Glomerular visceral epithelial cell (primary cell): ENCODE results near the gene PIP4P1.
"Not testable (repeated sequence)": the region's sequence is repeated elsewhere in the genome, so short reads cannot be mapped to it uniquely, and the experiment has no call there.

ENCODE experiments used
- DNase-seq: peaks from one replicate; pipeline ENCODE4 v3.0.0-alpha.2; 2016; ENCODE audit errors: extremely low spot score

PIP4P1 gene

DNA sequence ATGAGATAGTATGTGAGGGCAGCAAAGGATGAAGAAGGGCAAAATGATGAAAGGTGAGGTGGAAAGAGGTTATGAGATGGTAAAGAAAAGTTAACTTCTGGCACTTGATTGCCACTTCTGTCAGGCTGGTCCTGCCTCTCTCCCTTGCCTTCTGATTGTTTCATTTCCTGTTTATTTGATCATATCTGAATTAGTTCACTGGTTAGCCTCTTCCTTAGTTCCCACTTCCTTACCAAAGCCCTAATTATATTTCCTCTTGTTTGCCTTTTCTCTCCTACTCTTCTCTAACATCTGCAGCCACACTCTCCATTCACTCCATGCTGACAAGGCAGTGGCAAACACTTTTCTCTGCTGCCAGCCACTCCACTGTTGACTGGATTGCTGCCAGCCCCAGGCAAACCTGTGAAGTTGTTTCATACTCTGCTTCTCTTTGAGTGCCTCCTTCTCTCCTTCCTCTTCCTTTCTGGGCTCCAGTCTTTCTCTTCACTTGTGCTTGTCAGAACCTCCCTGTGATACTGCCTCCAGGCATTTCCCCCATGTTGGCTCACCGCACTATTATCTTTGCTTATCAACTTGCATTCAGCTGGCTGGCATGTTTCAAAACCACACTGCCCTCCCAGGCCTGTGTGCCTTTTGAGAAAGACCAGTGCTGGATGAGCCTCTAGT is 16.1 kb upstream of the PIP4P1 start:
- DNase-seq: no peak

DNA sequence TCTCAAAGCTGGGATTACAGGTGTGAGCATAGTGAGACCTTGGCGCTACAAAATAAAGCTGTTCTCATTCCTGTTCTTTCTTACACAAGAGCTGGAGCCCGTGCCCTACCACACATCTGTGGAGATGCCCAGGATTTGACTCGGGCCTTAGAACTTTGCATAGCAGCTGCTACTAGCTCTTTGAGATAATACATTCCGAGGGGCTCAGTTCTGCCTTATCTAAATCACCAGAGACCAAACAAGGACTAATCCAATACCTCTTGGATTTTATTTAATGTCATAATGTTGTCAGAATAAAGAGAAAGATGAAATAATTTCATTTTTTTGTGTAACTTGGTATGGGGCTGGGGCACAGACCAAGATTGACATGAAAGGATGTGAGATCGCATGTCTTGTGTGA is 15.5 kb upstream of the PIP4P1 start:
- no peak for DNase-seq

DNA sequence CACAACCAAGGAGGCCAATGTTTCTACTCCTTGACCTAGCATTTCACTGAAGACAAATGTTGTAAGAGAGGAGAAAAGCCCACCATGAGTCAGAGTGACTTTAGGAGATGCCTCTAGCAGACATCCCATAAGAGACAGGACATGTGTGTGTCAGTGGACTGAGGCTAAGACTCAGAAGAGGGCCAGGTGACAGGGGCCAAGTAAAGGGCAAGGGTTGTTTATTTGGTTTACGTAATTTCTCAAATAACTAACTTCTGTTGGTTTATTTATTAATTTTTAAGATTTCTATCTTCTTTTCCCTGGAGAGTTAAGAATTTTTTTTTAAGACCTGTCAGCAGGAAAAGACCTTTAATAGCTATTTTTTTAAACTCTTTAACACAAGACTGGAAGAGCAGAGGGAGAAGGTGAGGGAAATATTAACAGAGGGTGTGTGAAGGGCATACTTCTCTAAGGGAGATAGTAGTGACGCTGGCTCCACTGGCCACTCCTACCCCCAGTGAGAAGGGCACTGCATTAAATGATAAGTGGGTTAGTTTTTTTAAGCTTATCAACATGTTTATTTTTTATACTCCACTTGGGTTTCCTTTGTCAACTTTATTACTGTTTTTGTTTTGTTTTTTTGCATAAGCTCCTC is 11.4 kb upstream of the PIP4P1 start:
- DNase-seq: no peak

DNA sequence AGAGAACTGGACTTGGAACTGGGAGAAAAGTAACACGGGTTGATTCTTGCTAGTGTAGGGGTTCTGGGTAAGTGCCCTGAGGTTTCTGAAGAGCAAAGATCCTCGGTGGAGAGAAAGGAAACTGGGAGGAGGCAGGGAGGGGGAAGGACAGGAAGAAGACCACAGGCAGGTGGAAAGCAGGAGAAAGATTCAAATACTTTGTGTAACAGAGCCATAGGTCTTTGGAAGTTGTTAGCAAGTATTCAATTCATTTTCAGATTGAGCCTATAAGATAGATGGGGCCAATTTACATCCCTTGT is 9.3 kb upstream of the PIP4P1 start:
- no peak for DNase-seq

DNA sequence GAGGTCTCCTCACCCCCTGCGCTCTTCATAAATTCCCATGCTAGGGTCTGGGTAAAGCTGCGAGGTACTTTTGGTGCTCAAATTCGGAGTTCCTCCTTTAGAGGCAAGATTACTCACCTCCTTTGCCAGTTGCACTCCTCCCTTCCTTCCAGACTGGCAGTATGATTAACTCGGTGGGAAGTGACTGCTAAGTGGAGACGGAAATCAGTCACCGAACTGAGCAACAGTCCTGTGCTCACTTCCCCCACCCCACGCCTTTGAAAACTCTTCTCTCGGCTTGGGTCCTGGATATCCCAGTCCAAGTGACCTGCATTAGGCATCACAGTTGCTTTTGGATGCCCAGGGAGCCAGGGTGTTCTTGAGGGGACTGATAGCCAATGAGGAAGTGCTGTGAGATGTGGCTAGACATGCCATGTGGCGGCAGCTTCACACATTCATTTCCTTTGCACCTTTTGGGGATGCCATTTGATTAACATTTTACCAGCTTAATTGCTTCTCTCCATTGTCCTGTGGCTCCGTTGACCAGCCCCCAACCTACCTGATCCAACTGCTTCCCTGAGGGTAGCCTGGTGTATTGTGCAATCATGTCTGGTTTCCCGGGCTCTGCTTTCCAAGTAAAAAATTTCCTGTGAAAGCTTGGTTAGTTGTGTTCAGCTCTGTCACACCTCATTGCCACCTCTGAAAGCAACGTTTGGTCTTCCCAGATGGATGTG is 8.8 kb upstream of the PIP4P1 start:
- DNase-seq: peak; percentile 77

DNA sequence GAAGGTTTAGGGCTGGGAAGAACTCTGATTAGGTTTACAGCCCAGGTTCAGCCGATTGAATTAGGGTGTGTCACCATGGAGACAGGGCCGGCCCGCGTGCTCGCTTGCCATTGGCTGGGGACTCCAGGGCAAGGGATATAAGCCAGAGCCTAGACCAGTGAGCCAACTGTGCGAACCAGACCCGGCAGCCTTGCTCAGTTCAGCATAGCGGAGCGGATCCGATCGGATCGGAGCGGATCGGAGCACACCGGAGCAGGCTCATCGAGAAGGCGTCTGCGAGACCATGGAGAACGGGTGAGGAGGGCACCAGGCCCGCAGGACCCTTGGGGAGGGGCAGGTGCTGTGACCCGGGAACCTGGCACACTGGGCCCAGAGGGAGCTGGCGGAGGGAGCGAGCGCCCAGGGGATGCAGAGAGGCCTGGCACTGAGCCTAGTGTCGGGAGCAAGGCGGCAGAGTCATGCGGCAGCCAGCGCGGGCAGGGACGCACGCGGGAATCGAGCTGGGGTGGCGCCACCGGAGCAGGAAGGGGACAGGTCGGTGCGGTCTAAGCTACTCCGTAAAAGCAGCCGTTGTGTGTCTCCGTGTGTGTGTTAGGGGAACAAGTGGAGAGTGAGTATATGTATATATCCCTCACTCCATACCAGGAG is 8.1 kb upstream of the PIP4P1 start, which contains the start of gene PNP:
Gene PNP (plus strand): TSS at position 165 of the 648 bp plus-strand sequence. CDS start 119 bp downstream, at position 284.
- peak; percentile 92 for DNase-seq

DNA sequence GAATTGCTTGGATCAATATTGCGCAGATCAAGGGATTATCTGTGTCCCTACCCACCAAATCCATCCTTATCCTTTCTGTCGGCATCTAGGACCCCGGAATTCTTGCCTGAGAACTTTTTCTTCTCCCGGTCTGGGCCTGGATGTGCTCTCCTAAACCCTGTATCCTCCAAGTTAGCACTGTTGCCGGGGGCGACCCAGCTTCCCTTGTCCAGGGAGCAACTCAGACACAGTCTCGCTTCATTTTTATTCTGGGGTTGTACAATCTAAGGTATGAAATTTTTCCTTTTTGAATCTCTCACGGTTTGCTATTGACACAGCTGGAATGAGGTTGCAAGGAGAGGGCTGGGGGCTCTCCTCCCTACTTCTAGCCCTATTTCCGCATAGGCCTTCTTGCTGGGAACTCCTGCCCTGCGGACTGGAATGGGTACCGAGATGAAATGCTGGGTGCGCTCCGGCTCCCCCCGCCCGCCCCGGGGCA is 7.6 kb upstream of the PIP4P1 start:
- DNase-seq: no peak

DNA sequence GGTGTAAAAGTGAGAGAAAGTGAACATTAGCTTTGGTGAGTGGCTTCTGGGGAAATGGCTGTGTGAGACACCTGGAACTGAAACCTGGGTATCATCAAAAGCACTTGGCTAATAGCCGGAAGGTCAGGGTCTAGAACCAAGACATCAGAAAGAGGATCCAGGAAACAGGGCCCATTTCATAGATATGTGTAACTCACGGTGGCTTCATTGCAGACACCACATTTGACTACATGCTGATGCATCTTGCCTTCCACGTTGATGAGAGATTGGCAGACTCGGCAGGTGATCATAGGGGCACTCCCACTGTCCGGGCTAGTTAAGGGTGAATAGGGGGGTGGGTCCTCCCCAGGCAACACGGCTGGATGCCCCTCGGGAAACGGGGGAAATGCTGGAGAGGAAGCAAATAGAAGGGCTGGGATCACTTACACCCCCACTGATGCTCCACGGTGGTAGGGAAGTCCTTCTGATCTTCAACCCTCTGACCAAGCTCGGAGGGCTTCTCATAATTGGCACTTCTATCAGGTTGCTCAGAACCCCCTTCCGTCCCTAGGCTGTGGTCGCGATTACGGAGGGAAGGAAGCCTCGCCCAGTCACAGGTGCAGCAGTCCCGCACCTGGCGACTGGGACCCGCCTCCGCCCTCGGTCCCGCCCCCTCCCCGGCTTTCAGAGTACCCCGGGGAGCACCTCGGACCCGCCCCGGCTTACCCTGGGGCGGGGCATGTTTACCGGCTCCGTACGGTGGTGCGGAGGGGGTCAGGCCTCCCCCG is 593 bp downstream of the PIP4P1 start:
- no peak for DNase-seq

DNA sequence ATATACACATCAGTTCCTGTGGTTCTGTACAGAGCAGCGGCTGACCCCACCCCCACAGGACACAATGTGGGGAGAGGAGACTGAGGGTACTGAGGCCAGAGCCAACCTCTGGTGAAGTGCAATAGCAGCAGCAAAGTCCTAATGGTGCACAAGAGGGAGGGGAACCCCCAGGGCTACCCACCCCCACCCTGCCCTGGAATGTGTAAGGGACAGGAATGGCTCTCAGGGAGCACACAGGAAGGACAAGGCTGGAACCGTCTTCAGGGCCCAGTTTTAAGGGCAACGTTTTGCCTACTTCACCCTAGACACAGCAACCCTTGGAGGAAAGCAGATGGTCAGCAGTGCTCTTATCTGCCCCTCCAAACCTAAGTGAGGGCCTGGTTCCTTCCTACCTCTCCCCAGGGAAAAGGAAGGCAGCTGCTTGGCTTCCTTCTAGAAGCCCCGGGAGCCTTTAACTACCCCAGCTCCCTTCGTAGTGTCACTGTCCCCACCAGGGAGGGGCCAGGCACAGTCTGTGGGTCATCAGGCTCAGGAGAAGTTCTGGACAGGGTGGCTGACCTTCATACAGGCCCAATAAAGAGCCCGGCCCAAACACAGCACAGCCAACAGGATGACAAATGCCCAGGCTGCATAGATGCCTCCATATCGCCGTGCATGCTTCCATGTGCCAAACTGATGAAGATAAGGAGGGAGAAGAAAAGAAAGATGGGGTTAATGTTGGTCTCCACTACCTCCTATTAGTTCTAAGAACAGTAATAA is 3.0 kb downstream of the PIP4P1 start:
- DNase-seq: no peak

DNA sequence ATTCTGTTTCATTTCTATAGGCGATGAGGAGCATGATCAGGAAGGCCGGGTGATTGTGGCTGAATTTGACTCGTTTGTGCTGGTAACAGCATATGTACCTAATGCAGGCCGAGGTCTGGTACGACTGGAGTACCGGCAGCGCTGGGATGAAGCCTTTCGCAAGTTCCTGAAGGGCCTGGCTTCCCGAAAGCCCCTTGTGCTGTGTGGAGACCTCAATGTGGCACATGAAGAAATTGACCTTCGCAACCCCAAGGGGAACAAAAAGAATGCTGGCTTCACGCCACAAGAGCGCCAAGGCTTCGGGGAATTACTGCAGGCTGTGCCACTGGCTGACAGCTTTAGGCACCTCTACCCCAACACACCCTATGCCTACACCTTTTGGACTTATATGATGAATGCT is 4.3 kb downstream of the PIP4P1 start:
- no peak for DNase-seq

DNA sequence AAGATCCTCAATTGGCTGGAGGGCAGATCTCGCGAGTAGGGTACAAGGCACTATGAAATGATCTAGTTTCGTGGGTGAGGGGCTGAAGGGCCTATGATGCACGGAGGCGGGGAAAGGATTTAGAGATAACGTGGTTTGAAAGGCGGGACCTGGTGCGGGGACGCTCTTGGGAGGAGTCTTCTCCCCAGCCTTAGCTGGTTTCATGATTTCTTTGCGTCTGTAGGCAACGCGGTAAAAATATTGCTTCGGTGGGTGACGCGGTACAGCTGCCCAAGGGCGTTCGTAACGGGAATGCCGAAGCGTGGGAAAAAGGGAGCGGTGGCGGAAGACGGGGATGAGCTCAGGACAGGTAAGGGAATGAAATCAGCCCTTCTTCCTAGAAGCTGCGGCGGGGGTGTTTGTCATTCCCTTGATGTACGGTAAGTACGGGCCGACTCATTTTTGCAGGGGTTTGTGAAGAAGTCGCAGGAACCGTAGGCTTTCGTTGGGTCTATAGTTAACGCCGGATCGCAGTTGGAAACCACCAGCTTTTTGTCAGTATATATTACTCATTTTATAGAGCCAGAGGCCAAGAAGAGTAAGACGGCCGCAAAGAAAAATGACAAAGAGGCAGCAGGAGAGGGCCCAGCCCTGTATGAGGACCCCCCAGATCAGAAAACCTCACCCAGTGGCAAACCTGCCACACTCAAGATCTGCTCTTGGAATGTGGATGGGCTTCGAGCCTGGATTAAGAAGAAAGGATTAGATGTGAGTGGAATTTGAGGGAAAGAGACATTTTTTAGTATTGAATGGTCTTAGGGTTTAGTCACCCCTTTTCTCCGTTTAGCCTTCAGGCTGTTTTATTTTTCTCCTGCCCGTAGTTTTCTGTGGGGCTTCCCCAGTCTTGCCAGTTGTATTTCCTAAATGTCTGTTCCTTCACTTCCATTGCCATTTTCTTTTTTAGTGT is 5.6 kb downstream of the PIP4P1 start:
- peak; percentile 81 for DNase-seq

DNA sequence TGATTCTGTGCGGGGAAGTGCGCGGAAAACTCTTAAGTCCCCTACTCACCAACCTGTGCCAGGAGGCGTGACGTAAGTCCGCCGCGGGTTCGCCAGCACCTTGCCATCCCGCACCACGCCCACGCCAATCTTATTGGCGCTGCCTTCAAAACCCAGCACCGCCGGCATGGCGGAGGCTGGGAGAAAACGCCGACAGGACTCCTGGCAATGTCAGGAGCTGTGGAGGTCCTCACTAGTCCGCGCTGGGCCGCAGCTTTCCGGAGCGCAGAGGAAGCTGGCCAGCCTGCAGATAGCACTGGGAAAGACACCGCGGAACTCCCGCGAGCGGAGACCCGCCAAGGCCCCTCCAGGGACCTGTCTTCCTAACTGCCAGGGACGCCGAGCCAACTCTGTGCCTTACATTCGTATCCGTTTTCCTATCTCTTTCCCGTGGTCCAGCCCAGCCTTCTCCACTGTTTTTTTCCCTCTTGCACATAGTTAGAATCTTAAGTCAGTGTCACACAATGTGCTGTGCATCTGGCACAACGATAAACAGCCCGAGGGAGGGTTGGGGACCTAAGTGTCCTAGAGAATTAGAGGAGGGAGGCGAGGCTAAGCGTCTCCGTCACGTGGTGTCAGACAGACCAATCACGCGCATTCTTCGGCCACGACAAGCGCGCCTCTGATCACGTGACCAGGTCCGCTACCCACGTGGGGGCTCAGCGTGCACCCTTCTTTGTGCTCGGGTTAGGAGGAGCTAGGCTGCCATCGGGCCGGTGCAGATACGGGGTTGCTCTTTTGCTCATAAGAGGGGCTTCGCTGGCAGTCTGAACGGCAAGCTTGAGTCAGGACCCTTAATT is 6.5 kb downstream of the PIP4P1 start, which contains the start of the genes APEX1 and OSGEP:
Gene APEX1 (plus strand): TSS at position 711 of the 839 bp plus-strand sequence. CDS start 420 bp downstream, outside the sequence.
Gene OSGEP (minus strand): TSS at position 297 of the 839 bp plus-strand sequence. CDS start 129 bp downstream, at position 168.
- DNase-seq: peak; percentile 99

DNA sequence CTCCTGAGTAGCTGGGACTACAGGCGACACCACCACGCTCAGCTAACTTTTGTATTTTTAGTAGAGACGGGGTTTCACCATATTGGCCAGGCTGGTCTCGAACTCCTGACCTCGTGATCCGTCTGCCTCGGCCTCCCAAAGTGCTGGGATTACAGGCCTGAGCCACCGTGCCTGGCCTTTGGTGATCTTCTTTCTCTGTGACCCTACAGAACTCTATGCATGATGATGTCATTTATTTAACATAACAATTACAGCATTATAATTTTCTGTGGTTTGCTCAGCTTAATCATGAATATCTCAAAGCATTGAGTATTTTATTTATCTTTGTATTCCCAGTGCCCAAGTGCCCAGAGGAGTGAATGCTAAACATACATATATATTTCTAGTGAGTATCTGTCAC is 8.4 kb downstream of the PIP4P1 start:
- not testable (repeated sequence) for DNase-seq

DNA sequence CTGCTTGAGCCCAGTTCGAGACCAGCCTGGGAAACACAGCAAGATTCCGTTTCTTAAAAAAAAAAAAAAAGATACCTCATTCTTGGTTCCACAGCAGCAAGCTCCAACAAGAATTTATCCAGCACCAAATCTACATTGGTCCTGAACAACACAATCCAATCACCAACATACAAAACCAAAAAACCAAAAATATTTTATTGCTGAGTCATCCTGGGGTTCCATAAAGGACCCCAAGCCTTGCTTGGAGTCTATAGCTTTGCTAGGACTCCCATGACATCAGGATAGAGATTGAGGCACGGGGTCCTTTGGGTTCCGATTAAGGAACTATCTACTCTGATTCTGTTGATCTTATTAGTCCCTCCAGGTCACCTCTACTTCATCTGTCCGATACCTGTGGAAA is 14.3 kb downstream of the PIP4P1 start:
- no peak for DNase-seq

DNA sequence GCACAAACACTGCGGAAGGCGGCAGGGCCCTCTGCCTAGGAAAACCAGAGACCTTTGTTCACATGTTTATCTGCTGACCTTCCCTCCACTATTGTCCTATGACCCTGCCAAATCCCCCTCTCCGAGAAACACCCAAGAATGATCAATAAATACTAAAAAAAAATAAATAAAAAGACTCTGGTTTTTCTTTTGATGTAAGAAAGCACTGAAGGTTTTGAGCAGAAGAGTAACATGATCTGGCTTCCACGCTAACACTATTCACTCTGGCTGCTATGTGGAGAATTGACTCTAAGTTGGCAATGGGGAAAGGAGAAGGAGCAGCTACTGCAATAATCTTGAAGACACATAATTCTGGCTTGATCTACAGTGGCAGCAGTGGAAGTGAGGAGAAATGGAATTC is 17.6 kb downstream of the PIP4P1 start:
- DNase-seq: not testable (repeated sequence)

DNA sequence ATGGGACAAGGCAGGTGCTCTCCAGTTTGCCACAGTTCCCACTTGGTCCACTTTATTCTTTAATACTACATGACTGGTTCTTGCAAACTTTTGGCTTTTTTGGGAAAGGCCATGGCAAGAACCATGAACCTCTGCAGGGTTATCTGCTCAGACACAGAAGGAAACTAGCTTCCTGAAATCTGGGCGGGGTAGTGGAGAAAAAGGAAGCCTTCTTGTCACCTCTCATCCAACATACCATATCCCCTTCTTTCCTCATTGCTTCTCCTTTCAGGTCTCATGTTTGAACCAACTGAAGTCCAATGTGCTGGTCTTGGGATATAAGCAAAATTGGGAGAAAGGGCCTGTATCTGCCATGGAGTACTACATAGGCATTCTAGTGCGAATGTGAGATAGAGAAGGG is 19.8 kb downstream of the PIP4P1 start:
- no peak for DNase-seq

DNA sequence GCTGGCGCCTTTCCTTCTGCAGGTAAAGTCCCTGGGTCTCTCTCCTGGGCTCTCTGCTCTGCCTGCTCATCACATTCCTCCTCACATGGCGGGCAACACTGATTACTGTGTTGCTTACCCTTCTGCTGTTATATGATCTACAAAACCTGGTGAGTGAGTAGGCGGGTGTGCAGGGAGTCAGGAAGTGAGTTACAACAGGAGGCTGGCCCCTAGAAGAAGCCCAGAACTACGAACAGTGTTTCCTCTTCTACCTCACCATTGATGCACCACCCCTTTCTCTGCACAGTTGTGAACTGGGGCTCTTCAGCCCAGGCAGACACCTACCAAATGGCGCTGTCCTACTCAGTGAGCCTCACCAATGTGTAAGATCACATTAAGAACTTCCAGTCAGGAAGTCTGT is 20.4 kb downstream of the PIP4P1 start:
- no peak for DNase-seq

DNA sequence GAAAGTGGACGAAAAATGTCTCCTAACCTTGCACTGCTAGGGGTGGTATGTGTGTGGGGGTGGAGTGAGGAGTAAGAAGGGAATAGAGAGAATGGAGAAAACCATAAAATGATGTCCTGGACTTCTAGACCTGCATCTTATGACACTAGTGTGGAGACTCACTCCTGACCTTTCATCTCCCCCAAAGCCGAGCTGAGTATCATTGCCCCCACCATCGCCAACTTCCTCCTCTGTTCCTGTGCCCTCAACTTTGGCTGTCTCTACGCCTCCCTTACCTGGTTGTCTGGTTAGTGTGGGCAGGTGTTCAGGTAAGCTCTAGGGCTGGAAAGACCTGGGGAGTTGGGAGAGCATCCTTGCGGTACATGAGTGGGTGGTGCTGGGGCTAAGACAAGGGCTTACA is 20.8 kb downstream of the PIP4P1 start:
- no peak for DNase-seq

DNA sequence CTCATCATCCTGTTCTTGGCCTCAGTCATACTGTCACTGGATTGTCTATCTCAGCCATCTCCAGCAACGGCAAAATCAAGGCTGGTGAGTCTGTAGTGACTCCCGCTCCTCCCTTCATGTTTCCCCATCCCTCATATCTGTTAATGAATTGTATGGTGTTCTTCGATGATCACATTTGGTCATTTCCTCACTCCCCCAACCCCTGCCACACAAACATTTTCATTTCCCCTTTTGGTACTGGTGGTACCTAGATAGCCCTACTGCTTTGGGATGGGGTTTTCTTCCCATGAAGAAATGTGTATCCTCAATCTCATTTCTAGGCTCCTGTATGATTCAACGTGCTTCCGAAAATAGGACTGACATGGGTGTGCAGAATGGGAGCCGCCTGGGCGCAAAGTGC is 22.6 kb downstream of the PIP4P1 start:
- DNase-seq: no peak
